ENCODE data around the gene SLC36A1.

SLC36A1 gene

GRCh38 chr5:151447174-151448037, at the start of gene SLC36A1:
Gene SLC36A1, plus strand, starts transcription at chr5:151447603. Its CDS starts 11,190 bp downstream, at chr5:151458793.
- peak; percentile 90 for DNase-seq (ENCODE audit: low spot score)
- in situ Hi-C loops (cut with MboI; ENCODE audit: low pct_unique_long_range_greater_than_20kb, low sequenced_read_pairs, unreplicated experiment), result loop anchor here (10.0 kb wide), 1 partner anchor 47 kb away; no protein-coding TSS in a partner anchor
- TF ChIP-seq CTCF (IDR thresholded peaks at IDR 0.05; ENCODE audit: extremely low read depth, insufficient read depth, missing control alignments), result peak; percentile 94

GRCh38 chr5:151405334-151406160, 41.9 kb upstream of the SLC36A1 start:
- in situ Hi-C loops (cut with MboI; ENCODE audit: low pct_unique_long_range_greater_than_20kb, low sequenced_read_pairs, unreplicated experiment), result no loop called here
- DNase-seq (ENCODE audit: low spot score), result no peak
- TF ChIP-seq CTCF (IDR thresholded peaks at IDR 0.05; ENCODE audit: extremely low read depth, insufficient read depth, missing control alignments), result no peak

- no peak for DNase-seq (ENCODE audit: low spot score)
- peak; percentile 27 for TF ChIP-seq CTCF (IDR thresholded peaks at IDR 0.05; ENCODE audit: extremely low read depth, insufficient read depth, missing control alignments)
- in situ Hi-C loops (cut with MboI; ENCODE audit: low pct_unique_long_range_greater_than_20kb, low sequenced_read_pairs, unreplicated experiment), result no loop called here
These were observed 41.0 kb upstream of the SLC36A1 start for GRCh38 chr5:151406322-151406947.

- TF ChIP-seq CTCF (IDR thresholded peaks at IDR 0.05; ENCODE audit: extremely low read depth, insufficient read depth, missing control alignments), result no peak
- DNase-seq (ENCODE audit: low spot score), result no peak
- in situ Hi-C loops (cut with MboI; ENCODE audit: low pct_unique_long_range_greater_than_20kb, low sequenced_read_pairs, unreplicated experiment), result no loop called here
These were observed 38.7 kb upstream of the SLC36A1 start for GRCh38 chr5:151408591-151409230.

- TF ChIP-seq CTCF (IDR thresholded peaks at IDR 0.05; ENCODE audit: extremely low read depth, insufficient read depth, missing control alignments), result no peak
- DNase-seq (ENCODE audit: low spot score), result no peak
- in situ Hi-C loops (cut with MboI; ENCODE audit: low pct_unique_long_range_greater_than_20kb, low sequenced_read_pairs, unreplicated experiment), result no loop called here
These were observed 33.6 kb upstream of the SLC36A1 start for GRCh38 chr5:151413800-151414199.

GRCh38 chr5:151414536-151414935, 32.9 kb upstream of the SLC36A1 start:
- DNase-seq (ENCODE audit: low spot score), result no peak
- no peak for TF ChIP-seq CTCF (IDR thresholded peaks at IDR 0.05; ENCODE audit: extremely low read depth, insufficient read depth, missing control alignments)
- in situ Hi-C loops (cut with MboI; ENCODE audit: low pct_unique_long_range_greater_than_20kb, low sequenced_read_pairs, unreplicated experiment), result no loop called here

Measured in GM13977 (cell line).